GM12892 (cell line): ENCODE results near the gene AOPEP.

Experiments
- POLR2A ChIP-seq: IDR thresholded peaks from 2 replicates; pipeline ENCODE4 v1.6.1; 2011; ENCODE audit warnings: low read depth, low read length, control low read depth
- POLR2AphosphoS5 ChIP-seq: IDR thresholded peaks from 2 replicates; pipeline ENCODE4 v1.6.1; 2011; ENCODE audit warnings: low read depth, low read length, control low read depth

- TF ChIP-seq POLR2AphosphoS5 (no peak), POLR2A (no peak)
Observed at GRCh38 chr9:94881454-94881853, 155.0 kb downstream of the AOPEP start.
